ENCODE measurements around the gene FGR. TPM values are rescaled to one million over a fixed set of nuclear protein-coding genes. Genes with fewer than 3 reads are reported as not detected.
"Not testable (repeated sequence)": the region's sequence is repeated elsewhere in the genome, so short reads cannot be mapped to it uniquely, and the experiment has no call there.

The FGR gene
- total RNA-seq, 1 donor from 2014 or later: not detected

- H3K27ac ChIP-seq: no peak overlapping the region
- no peak overlapping the region for H3K27ac Mint-ChIP-seq
- no peaks in the 10 kb centered on the region for H3F3A ChIP-seq (ENCODE audit: low read depth)
- no peaks in the 10 kb centered on the region for H3K79me2 ChIP-seq (ENCODE audit: low read depth)
- H3K4me1 ChIP-seq: peaks cover 4% of the 10 kb centered on the region
- no peak overlapping the region for H3K4me2 ChIP-seq
- H3K4me1 Mint-ChIP-seq: peaks cover 64% of the 10 kb centered on the region
- peaks cover 55% of the 10 kb centered on the region for H3K27me3 ChIP-seq
- no peak overlapping the region for H3K4me3 ChIP-seq
- H3K27me3 Mint-ChIP-seq (ENCODE audit: insufficient read depth, low read depth): peaks cover 27% of the 10 kb centered on the region
- H3K9me3 Mint-ChIP-seq: no peaks in the 10 kb centered on the region
- TF ChIP-seq EZH2phosphoT487 (IDR thresholded peaks at IDR 0.05): no peak
- TF ChIP-seq EZH2 (IDR thresholded peaks at IDR 0.05): no peak
- no peak for TF ChIP-seq CTCF (IDR thresholded peaks at IDR 0.05)
- no peaks in the 10 kb centered on the region for H4K20me1 ChIP-seq (ENCODE audit: low read depth)
- no peak for DNase-seq (ENCODE audit: low spot score)
- no peak overlapping the region for H2AFZ ChIP-seq (replicated peaks)
- peak overlapping the region; percentile 50 for H3K4me3 Mint-ChIP-seq
- H3K9ac ChIP-seq: no peak overlapping the region
- no peaks in the 10 kb centered on the region for H3K36me3 ChIP-seq
- no peaks in the 10 kb centered on the region for H3K9me3 ChIP-seq (ENCODE audit: low read depth)
- H3K36me3 Mint-ChIP-seq: no peaks in the 10 kb centered on the region
Observed at GRCh38 chr1:27630859-27631491, 4.0 kb downstream of the FGR start.

- Histone ChIP-seq H3K79me2 (ENCODE audit: low read depth) (no peaks in the 10 kb centered on the region), H3K27ac (no peak overlapping the region), H3K9ac (no peak overlapping the region), H3K4me2 (no peak overlapping the region), H3K36me3 (no peaks in the 10 kb centered on the region), H2AFZ (replicated peaks) (peak overlapping the region; percentile 98), H3K27me3 (peaks cover 32% of the 10 kb centered on the region), H3K9me3 (ENCODE audit: low read depth) (no peaks in the 10 kb centered on the region), H4K20me1 (ENCODE audit: low read depth) (no peaks in the 10 kb centered on the region), H3K4me3 (no peak overlapping the region), H3F3A (ENCODE audit: low read depth) (no peaks in the 10 kb centered on the region), H3K4me1 (no peaks in the 10 kb centered on the region)
- Mint-ChIP-seq H3K4me3 (no peak overlapping the region), H3K27me3 (ENCODE audit: insufficient read depth, low read depth) (peaks cover 19% of the 10 kb centered on the region), H3K4me1 (peaks cover 55% of the 10 kb centered on the region), H3K9me3 (no peaks in the 10 kb centered on the region), H3K36me3 (no peaks in the 10 kb centered on the region), H3K27ac (peak overlapping the region; percentile 38)
- TF ChIP-seq CTCF (IDR thresholded peaks at IDR 0.05) (no peak), EZH2phosphoT487 (IDR thresholded peaks at IDR 0.05) (no peak)
- DNase-seq (ENCODE audit: low spot score): no peak
Observed at GRCh38 chr1:27628712-27629111, 6.3 kb downstream of the FGR start.

- not testable (repeated sequence) for H3K79me2 ChIP-seq (ENCODE audit: low read depth); H4K20me1 ChIP-seq (ENCODE audit: low read depth); H3K36me3 Mint-ChIP-seq; H3K9me3 ChIP-seq (ENCODE audit: low read depth); H3K4me1 ChIP-seq; H3K4me3 ChIP-seq; H3K4me3 Mint-ChIP-seq; H3K27ac ChIP-seq; DNase-seq (ENCODE audit: low spot score); H3K27ac Mint-ChIP-seq; H3K9ac ChIP-seq; H2AFZ ChIP-seq (replicated peaks); H3K9me3 Mint-ChIP-seq; H3K4me2 ChIP-seq; H3F3A ChIP-seq (ENCODE audit: low read depth); H3K36me3 ChIP-seq
- peaks cover 22% of the 10 kb centered on the region for H3K27me3 ChIP-seq
- Mint-ChIP-seq H3K4me1 (peaks cover 48% of the 10 kb centered on the region), H3K27me3 (ENCODE audit: insufficient read depth, low read depth) (peaks cover 13% of the 10 kb centered on the region)
Observed at GRCh38 chr1:27627733-27628132, 7.3 kb downstream of the FGR start.

- Histone ChIP-seq H3K27ac (no peak overlapping the region), H3K9ac (no peak overlapping the region), H3K4me1 (no peaks in the 10 kb centered on the region), H3K9me3 (ENCODE audit: low read depth) (no peaks in the 10 kb centered on the region), H3K79me2 (ENCODE audit: low read depth) (no peaks in the 10 kb centered on the region), H2AFZ (replicated peaks) (no peak overlapping the region), H3K4me2 (no peak overlapping the region), H3F3A (ENCODE audit: low read depth) (no peaks in the 10 kb centered on the region), H3K36me3 (no peaks in the 10 kb centered on the region), H4K20me1 (ENCODE audit: low read depth) (no peaks in the 10 kb centered on the region), H3K27me3 (peaks cover 16% of the 10 kb centered on the region), H3K4me3 (no peak overlapping the region)
- Mint-ChIP-seq H3K4me1 (peaks cover 46% of the 10 kb centered on the region), H3K4me3 (no peak overlapping the region), H3K9me3 (no peaks in the 10 kb centered on the region), H3K27me3 (ENCODE audit: insufficient read depth, low read depth) (peaks cover 13% of the 10 kb centered on the region), H3K27ac (peak overlapping the region; percentile 6), H3K36me3 (no peaks in the 10 kb centered on the region)
- TF ChIP-seq CTCF (IDR thresholded peaks at IDR 0.05) (no peak), EZH2 (IDR thresholded peaks at IDR 0.05) (no peak), EZH2phosphoT487 (IDR thresholded peaks at IDR 0.05) (no peak)
- DNase-seq (ENCODE audit: low spot score): no peak
Observed at GRCh38 chr1:27627061-27627460, 7.9 kb downstream of the FGR start.
